Measurements from ENCODE around the gene DLG2.

GRCh38 chr11:85231588-85231987, 395.6 kb downstream of the DLG2 start:
- TF ChIP-seq CTCF (IDR thresholded peaks at IDR 0.05) (no peak), POLR2AphosphoS5 (IDR thresholded peaks at IDR 0.05) (no peak), POLR2A (IDR thresholded peaks at IDR 0.05) (no peak)
